GM19238 (cell line): ENCODE results near the gene PCID2.

ENCODE experiments used
- DNase-seq: peaks from one replicate; pipeline ENCODE4 v3.0.0; 2011; ENCODE audit warnings: low spot score; ENCODE audit not compliant: insufficient read length

The PCID2 gene

GRCh38 chr13:113187883-113188665, 20.4 kb downstream of the PCID2 start:
- no peak for DNase-seq

DNA sequence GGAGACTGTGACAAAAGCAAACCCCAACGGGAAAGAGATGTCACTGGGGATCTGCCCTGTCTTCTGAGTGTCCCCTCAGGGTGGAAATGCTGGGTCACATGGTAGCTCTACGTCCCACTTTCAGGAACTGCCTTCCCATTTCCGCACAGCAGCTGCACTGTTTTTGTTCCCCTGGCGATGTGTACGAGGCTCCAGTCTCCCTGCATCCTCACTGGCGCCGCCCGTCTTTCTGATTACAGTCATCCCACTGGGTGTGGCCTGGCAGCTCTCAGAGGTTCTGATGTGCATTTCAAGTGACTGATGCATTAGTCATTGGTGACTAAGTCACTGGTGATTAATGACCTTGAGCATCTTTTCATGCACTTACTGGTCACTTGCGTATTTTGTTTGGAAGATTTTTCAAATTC, 21.2 kb downstream of the PCID2 start:
- DNase-seq: no peak

- no peak for DNase-seq
Observed at GRCh38 chr13:113186061-113186900, 22.2 kb downstream of the PCID2 start.

- DNase-seq: no peak
Observed at GRCh38 chr13:113184568-113185440, 23.7 kb downstream of the PCID2 start.

DNA sequence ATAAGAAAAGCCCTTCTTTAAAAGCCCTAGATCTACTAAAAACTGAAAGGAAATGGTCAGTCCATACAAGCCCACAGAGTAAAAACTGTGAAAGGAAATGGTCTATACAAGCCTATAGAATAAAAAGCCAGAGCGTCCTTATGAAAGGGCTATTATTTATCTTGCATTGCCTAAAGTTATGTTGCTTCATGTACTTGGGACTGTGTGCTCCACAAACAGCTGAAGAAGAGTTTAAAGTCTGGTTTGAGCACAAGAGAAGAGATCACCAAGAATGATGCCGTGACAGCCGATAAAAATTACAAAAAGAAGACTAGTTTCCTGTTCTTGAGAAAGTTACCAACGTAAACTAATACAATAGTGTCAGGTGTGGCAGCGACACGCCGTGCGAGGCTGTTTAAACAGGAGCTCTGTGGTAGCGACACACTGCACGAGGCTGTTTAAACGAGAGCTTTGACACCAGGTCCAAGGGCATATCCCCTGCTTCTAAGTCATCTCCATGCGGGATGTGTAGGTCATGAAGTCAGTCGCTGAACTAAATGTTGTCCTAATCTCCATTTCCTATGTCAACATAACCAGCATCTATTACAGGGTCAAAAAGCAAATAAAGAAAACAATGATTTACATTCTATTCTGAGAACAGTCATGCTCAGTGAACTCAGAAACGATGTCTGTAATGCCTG, 24.9 kb downstream of the PCID2 start:
- DNase-seq: no peak

DNA sequence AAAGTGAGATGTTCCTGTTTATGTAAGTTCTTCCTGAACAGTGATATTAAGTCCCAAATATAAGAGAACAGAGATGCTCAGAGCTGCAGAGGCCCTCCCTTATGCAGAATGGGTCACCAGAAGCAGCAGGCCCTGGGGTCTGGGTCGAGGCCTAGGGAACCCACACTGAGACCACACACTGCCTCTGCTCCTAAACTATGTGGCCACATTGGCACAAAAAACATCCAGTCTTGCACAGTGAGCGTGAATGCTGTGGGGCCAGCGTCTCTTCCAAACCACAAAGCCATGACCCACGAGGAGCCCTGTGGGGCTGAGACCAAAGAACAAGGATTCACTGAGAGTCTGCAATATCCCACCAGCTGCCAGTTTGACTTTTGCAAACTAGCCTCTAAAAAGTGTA, 26.4 kb downstream of the PCID2 start:
- no peak for DNase-seq

DNA sequence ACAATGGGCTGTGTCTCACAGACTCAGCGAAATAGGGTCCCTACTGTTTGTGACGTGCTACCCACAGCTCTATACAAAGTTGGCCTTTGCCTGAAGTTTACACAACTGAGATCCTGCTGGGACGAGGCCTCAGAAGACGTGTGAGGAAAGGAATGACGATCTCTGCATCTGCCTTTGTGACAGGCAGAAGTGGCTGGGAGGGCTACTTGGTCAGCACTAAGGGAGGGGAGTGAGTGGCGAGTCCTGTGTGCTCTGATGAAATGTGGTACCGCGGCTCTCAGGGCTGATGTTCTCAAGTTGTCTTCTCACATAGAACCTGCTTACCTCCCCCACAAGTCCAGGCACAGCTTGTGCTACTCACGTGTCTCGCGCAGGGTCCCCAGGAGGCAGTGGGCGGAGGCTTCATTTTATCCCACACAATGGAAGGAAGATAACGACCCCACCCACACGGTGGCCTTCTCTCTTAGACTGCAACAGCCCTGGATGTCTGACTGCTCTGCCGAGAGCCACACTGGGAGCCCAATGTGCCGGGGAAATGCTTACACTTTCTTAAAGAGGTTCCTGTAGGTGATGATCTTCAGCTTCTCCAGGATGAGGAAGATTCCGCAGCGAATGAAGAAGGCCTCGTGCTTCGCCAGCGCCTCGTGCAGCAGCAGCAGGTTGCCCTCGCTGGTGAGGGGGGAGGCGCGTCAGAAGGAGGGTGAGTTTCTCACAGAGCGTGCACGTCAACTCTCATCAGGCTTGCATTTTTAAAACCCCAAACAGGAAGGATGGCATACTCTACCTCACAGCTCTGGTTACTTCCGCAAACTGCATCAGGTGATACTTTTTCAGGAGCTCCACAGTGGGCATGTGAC, 28.9 kb downstream of the PCID2 start:
- DNase-seq: no peak

DNA sequence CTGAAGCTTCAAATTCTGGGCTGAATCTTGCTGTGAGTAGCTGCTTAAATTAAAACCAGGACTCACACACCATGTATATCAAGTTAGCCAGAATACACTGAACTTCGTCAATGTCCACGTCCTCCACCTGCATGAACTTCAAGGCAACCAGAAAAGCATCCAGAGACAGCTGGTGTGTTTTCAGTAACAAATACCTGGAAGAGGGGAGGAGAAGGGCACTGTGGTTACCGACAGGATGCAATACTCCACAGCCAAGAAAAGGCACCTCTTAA, 29.6 kb downstream of the PCID2 start:
- no peak for DNase-seq

DNA sequence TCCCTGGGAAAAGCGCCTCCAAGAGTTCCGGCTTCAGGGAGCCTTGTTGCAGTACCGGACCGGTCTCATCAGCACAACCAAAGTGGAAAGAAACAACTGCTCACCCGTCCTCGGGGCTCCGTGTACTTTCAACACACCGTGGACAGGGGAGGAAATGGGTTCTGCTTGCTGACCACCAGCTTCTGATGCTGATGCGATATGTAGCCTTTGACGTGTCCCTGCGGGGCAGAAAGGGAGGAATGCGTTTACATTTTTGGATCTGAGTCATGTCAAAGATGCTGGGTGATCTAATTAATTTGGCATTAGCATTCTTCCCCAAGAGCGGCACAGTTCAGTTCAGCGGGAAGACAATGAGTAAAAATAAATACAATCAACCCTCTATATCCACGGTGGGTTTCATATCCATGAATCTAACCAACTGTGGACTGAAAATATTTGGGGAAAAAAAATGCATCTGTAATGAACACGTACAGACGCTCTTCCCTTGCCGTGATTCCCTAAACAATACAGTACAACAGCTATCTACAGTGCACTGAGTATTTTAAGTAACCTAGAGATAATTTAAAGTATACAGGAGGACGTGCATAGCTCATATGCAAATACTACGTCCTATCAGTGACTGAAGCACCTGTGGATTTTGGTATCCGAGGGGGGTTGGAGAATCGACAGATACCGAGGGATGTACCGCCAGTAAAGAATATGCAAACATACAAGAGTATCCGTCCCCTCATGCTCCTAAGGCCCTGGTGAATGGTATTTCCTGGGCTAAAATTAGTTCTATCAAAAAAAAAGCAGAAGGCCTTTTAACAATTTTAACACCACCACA, 30.2 kb downstream of the PCID2 start:
- DNase-seq: no peak

DNA sequence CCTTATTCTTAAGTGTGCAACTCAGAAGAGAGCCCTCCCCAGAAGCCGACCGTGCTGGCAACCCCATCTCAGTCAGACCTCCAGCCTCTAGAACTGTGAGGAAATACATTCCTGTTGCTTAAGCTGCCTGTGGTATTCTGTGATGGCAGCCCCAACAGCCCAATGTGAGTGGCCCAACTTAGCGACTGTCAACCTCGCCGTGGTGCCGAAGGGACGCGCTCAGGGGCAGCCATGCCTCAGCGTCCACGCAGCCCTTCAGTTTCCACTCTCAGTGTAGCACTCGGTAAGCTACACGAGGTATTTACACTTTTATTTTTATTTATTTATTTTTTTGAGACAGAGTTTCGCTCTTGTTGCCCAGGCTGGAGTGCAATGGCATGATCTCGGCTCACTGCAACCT, 31.6 kb downstream of the PCID2 start:
- no peak for DNase-seq

- DNase-seq: no peak
Observed at GRCh38 chr13:113176280-113176679, 32.2 kb downstream of the PCID2 start.

DNA sequence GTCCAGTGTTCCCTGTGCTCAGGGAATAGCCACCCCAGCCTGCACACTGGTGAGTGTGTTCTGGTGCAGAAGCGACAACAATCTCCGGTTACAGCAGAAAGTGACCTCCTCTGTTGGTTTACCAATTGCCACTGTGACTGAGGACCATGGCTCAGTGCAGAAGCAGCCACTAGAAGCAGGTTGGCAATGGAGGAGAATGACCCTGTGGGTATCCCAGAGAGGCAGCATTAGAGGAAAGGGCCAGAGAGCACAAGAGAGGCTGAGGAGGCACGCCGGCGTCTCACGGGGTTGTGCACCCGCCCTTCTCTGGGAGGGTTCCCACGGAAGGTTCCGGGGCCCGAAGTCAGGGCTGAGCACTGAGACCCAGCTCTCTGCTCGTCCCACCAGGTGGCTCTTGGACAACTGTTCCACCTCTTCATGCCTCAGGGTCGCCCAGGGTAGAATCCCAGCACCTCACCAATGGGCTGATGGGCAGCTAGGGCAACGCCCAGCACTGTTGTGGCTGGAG, 36.0 kb downstream of the PCID2 start:
- DNase-seq: no peak

GRCh38 chr13:113171250-113172125, 37.0 kb downstream of the PCID2 start:
- DNase-seq: no peak

GRCh38 chr13:113170511-113170910, 38.0 kb downstream of the PCID2 start:
- DNase-seq: no peak

- no peak for DNase-seq
Observed at GRCh38 chr13:113169277-113170272, 38.9 kb downstream of the PCID2 start.

GRCh38 chr13:113168211-113168610, 40.3 kb downstream of the PCID2 start:
- DNase-seq: no peak

DNA sequence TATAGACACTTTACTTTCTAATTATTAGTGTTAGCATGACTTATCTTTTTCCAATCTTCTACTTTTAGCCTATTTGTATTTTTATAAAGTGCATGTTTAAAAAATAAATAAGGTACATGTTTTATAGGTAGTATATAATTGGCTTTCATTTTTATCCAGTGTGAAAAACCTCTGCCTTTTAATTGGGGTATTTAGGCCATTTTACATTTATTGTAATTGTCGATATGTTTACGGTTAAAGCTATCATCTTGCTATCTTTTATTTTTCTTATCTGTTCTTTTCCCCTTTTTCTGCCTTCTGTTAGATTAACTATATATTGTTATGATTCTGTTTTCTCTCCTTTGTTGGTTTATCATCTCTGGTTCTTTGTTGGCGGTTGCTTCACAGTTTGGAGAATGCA, 40.9 kb downstream of the PCID2 start:
- DNase-seq: no peak
